Measurements from ENCODE around the gene LRRC63. TPM values are rescaled to one million over a fixed set of nuclear protein-coding genes. Genes with fewer than 3 reads are reported as not detected.

The LRRC63 gene
- polyA plus RNA-seq, 3 donors from 2014 or later = 0.10 to 1.1 (median 0.12) TPM

Other genes with a start within 250 kb of the LRRC63 start
- gene ZC3H13, start 159.2 kb upstream of the LRRC63 start, polyA plus RNA-seq = 10 to 100 TPM in 2 of 3 donors, 1 to 10 TPM in 1; 6.3 to 61.1 (median 30.8) TPM
- not detected for gene CPB2, start 106.9 kb upstream of the LRRC63 start, polyA plus RNA-seq
- 1,000 to 10,000 TPM; 1,594 to 2,414 (median 2,262) TPM for gene LCP1, start 29.8 kb upstream of the LRRC63 start, polyA plus RNA-seq
- under 1 TPM in 1 of 3 donors, not detected in 2; 0.57 TPM for gene RUBCNL, start 175.3 kb downstream of the LRRC63 start, polyA plus RNA-seq

All from immature natural killer cell (primary cell).